H9 (cell line): ENCODE results near the gene LCP1. TPM values are rescaled to one million over a fixed set of nuclear protein-coding genes. Genes with fewer than 3 reads are reported as not detected.

Experiments used
- DNase-seq: peaks from one replicate; pipeline ENCODE4 v3.0.0-alpha.2; 2017
- H2AFZ ChIP-seq: one replicate; pipeline ENCODE4 v1.6.1; 2013; ENCODE audit warnings: mild to moderate bottlenecking, low read length, control low read depth, moderate library complexity
- H2AK5ac ChIP-seq: 2 replicates; pipeline ENCODE4 v1.6.1; 2013; ENCODE audit warnings: low read length, control low read depth, mixed read lengths; ENCODE audit not compliant: insufficient read length
- H2BK120ac ChIP-seq: one replicate; pipeline ENCODE4 v1.6.1; 2013; ENCODE audit warnings: low read depth, mild to moderate bottlenecking, low read length, control low read depth, inconsistent platforms; ENCODE audit not compliant: poor library complexity, severe bottlenecking
- H2BK12ac ChIP-seq: 2 replicates; pipeline ENCODE4 v1.6.1; 2013; ENCODE audit warnings: low read length, control low read depth, mixed read lengths, low read depth; ENCODE audit not compliant: insufficient read length
- H2BK15ac ChIP-seq: 2 replicates; pipeline ENCODE4 v1.6.1; 2013; ENCODE audit warnings: low read depth, low read length, control low read depth
- H2BK20ac ChIP-seq: one replicate; pipeline ENCODE4 v1.6.1; 2013; ENCODE audit warnings: low read depth, mild to moderate bottlenecking, low read length, control low read depth, inconsistent platforms; ENCODE audit not compliant: poor library complexity, severe bottlenecking
- H2BK5ac ChIP-seq: 2 replicates; pipeline ENCODE4 v1.6.1; 2013; ENCODE audit warnings: low read length, control low read depth, mixed read lengths; ENCODE audit not compliant: insufficient read length
- H3K14ac ChIP-seq: 2 replicates; pipeline ENCODE4 v1.6.1; 2013; ENCODE audit warnings: low read length, control low read depth; ENCODE audit not compliant: insufficient read depth
- H3K18ac ChIP-seq: 2 replicates; pipeline ENCODE4 v1.6.1; 2013; ENCODE audit warnings: low read depth, mild to moderate bottlenecking, mixed read lengths, low read length, control low read depth; ENCODE audit not compliant: insufficient read length
- H3K23ac ChIP-seq: 2 replicates; pipeline ENCODE4 v1.6.1; 2013; ENCODE audit warnings: low read length, control low read depth, mixed read lengths, low read depth; ENCODE audit not compliant: insufficient read length
- H3K23me2 ChIP-seq: 2 replicates; pipeline ENCODE4 v1.6.1; 2013; ENCODE audit warnings: low read depth, mild to moderate bottlenecking, mixed read lengths, low read length, control low read depth; ENCODE audit not compliant: insufficient read length, poor library complexity, severe bottlenecking
- H3K27ac ChIP-seq: 2 replicates; pipeline ENCODE4 v1.5.1; 2013; ENCODE audit warnings: low read length, control low read depth, mixed read lengths, low read depth; ENCODE audit not compliant: insufficient read length
- H3K27me3 ChIP-seq: 2 replicates; pipeline ENCODE4 v1.6.1; 2013; ENCODE audit warnings: low read length, control low read depth, inconsistent platforms; ENCODE audit not compliant: insufficient read depth
- H3K4ac ChIP-seq: 2 replicates; pipeline ENCODE4 v1.6.1; 2013; ENCODE audit warnings: low read depth, mild to moderate bottlenecking, control low read depth, inconsistent platforms, low read length, moderate library complexity
- H3K4me1 ChIP-seq: 2 replicates; pipeline ENCODE4 v1.6.1; 2013; ENCODE audit warnings: low read length, control low read depth, inconsistent platforms; ENCODE audit not compliant: insufficient read depth
- H3K4me2 ChIP-seq: 2 replicates; pipeline ENCODE4 v1.6.1; 2013; ENCODE audit warnings: low read length, control low read depth, mixed read lengths; ENCODE audit not compliant: insufficient read length, insufficient read depth
- H3K56ac ChIP-seq: 2 replicates; pipeline ENCODE4 v1.6.1; 2013; ENCODE audit warnings: low read depth, mild to moderate bottlenecking, mixed read lengths, low read length, control low read depth; ENCODE audit not compliant: insufficient read length
- H3K79me1 ChIP-seq: 2 replicates; pipeline ENCODE4 v1.6.1; 2013; ENCODE audit warnings: low read depth, mild to moderate bottlenecking, moderate library complexity, low read length, control low read depth, inconsistent platforms; ENCODE audit not compliant: insufficient read depth, poor library complexity, severe bottlenecking
- H3K79me2 ChIP-seq: 2 replicates; pipeline ENCODE4 v1.6.1; 2013; ENCODE audit warnings: low read length, control low read depth, inconsistent platforms; ENCODE audit not compliant: insufficient read depth
- H3K9ac ChIP-seq: 2 replicates; pipeline ENCODE4 v1.6.1; 2013; ENCODE audit warnings: low read length, control low read depth, mixed read lengths; ENCODE audit not compliant: insufficient read length; ENCODE audit errors: extremely low read depth
- H3K9me3 ChIP-seq: one replicate; pipeline ENCODE4 v1.6.1; 2013; ENCODE audit warnings: low read depth, low read length, inconsistent platforms; ENCODE audit not compliant: control insufficient read depth
- H3T11ph ChIP-seq: one replicate; pipeline ENCODE4 v1.6.1; 2013; ENCODE audit warnings: mild to moderate bottlenecking, low read length, control low read depth, inconsistent platforms
- H4K20me1 ChIP-seq: one replicate; pipeline ENCODE4 v1.6.1; 2013; ENCODE audit not compliant: control insufficient read depth, insufficient read length, insufficient read depth
- H4K5ac ChIP-seq: 2 replicates; pipeline ENCODE4 v1.6.1; 2013; ENCODE audit warnings: low read depth, mild to moderate bottlenecking, mixed read lengths, low read length, control low read depth; ENCODE audit not compliant: insufficient read length
- H4K8ac ChIP-seq: replicated peaks from 2 replicates; pipeline ENCODE4 v1.6.1; 2013; ENCODE audit warnings: low read length, control low read depth, mixed read lengths, low read depth; ENCODE audit not compliant: insufficient read length
- H4K91ac ChIP-seq: 2 replicates; pipeline ENCODE4 v1.6.1; 2013; ENCODE audit warnings: low read depth, mild to moderate bottlenecking, moderate library complexity, mixed read lengths, low read length, control low read depth; ENCODE audit not compliant: insufficient read length
- H3K27ac Mint-ChIP-seq, 3 experiments: 2 replicates in 2 of 3; 3 replicates in 1 of 3; pipeline ENCODE4 v1.8.0; 2020 to 2021; ENCODE audit warnings: mixed read lengths in 3 of 3, mild to moderate bottlenecking in 1 of 3, moderate library complexity in 1 of 3
- H3K27me3 Mint-ChIP-seq: 2 replicates; pipeline ENCODE4 v1.8.0; 2021; ENCODE audit warnings: low read depth, mild to moderate bottlenecking, moderate library complexity, mixed read lengths
- H3K36me3 Mint-ChIP-seq, 3 experiments: 2 replicates in 2 of 3; 3 replicates in 1 of 3; pipeline ENCODE4 v1.8.0; 2020 to 2021; ENCODE audit warnings: low read depth in 3 of 3, mixed read lengths in 3 of 3; ENCODE audit not compliant: insufficient read depth in 1 of 3
- H3K4me1 Mint-ChIP-seq, 2 experiments: 2 replicates each; pipeline ENCODE4 v1.8.0; 2020; ENCODE audit warnings: mixed read lengths in 2 of 2
- H3K4me3 Mint-ChIP-seq, 2 experiments: 2 replicates in 1 of 2; 3 replicates in 1 of 2; pipeline ENCODE4 v1.8.0; 2020 to 2021; ENCODE audit warnings: mild to moderate bottlenecking in 2 of 2, mixed read lengths in 2 of 2, moderate library complexity in 1 of 2
- H3K9me3 Mint-ChIP-seq, 2 experiments: 2 replicates in 1 of 2; 3 replicates in 1 of 2; pipeline ENCODE4 v1.8.0; 2020; ENCODE audit warnings: mild to moderate bottlenecking in 2 of 2, mixed read lengths in 2 of 2, moderate library complexity in 1 of 2
- WGBS: extraction: QIAGEN DNeasy Blood & Tissue Kit; methylation state at CpG from one replicate; pipeline ENCODE4 v1.1.7; 2013; ENCODE audit warnings: missing lambda C conversion rate, low lambda C conversion rate, mixed read lengths; ENCODE audit not compliant: insufficient read length; ENCODE audit errors: extremely low coverage; 5-methylcytosine and 5-hydroxymethylcytosine counted together
- total RNA-seq: library from RNA; stranded (reverse); gene quantifications from 2 replicates; pipeline ENCODE4 v1.2.1, GENCODE V29; 2021
- TF ChIP-seq, protein P1 (sequence below): fragments of 200-600 bp; sonication (generic); conservative IDR thresholded peaks from 3 replicates; pipeline ENCODE4 v1.8.0; 2021; ENCODE audit warnings: antibody characterized with exemption, mild to moderate bottlenecking

LCP1 gene
- total RNA-seq, 1 experiment from 2014 or later = 0.81 TPM

DNA sequence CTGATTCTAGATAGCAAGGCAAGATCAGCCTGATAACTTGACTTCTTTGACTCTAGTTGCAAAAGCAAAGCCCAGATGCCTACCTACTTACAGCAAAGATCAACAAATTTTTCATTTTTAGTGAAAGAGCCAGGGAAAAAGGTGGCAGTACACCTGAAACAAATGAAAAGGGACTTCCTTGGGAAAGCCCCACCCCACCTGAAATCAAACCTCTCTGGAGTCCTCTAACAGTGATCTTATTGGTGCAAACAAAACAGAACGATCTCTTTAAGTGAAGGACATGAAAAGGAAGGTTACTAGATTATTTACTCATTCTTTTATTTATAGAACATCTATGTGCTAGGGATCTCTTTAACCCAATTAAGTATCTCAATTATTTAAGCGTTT is 507 bp upstream of the LCP1 start:
- H3T11ph ChIP-seq = no peak overlapping the region
- H3K79me1 ChIP-seq = no peaks in the 10 kb centered on the region
- no peak overlapping the region for H3K4me3 Mint-ChIP-seq
- no peaks in the 10 kb centered on the region for H3K27me3 ChIP-seq
- no peak overlapping the region for H3K56ac ChIP-seq
- TF ChIP-seq, protein P1, sequence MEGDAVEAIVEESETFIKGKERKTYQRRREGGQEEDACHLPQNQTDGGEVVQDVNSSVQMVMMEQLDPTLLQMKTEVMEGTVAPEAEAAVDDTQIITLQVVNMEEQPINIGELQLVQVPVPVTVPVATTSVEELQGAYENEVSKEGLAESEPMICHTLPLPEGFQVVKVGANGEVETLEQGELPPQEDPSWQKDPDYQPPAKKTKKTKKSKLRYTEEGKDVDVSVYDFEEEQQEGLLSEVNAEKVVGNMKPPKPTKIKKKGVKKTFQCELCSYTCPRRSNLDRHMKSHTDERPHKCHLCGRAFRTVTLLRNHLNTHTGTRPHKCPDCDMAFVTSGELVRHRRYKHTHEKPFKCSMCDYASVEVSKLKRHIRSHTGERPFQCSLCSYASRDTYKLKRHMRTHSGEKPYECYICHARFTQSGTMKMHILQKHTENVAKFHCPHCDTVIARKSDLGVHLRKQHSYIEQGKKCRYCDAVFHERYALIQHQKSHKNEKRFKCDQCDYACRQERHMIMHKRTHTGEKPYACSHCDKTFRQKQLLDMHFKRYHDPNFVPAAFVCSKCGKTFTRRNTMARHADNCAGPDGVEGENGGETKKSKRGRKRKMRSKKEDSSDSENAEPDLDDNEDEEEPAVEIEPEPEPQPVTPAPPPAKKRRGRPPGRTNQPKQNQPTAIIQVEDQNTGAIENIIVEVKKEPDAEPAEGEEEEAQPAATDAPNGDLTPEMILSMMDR = no peak
- DNase-seq = no peak
- no peak overlapping the region for H2AK5ac ChIP-seq
- no peaks in the 10 kb centered on the region for H3K36me3 Mint-ChIP-seq
- H2BK12ac ChIP-seq = no peak overlapping the region
- no peaks in the 10 kb centered on the region for H3K23me2 ChIP-seq
- H2BK15ac ChIP-seq = no peak overlapping the region
- no CpG with 5 or more reads among the region's 2 CpGs for WGBS
- H3K9me3 ChIP-seq = no peaks in the 10 kb centered on the region
- H3K79me2 ChIP-seq = no peaks in the 10 kb centered on the region
- H3K4me2 ChIP-seq = no peak overlapping the region
- no peak overlapping the region for H2BK120ac ChIP-seq
- no peak overlapping the region for H3K18ac ChIP-seq
- no peak overlapping the region for H4K8ac ChIP-seq
- H3K4me1 Mint-ChIP-seq = peaks cover 2 to 10% of the 10 kb centered on the region in 2 experiments
- no peak overlapping the region for H3K27ac Mint-ChIP-seq
- H3K9me3 Mint-ChIP-seq = no peaks in the 10 kb centered on the region
- no peak overlapping the region for H3K27ac ChIP-seq
- H4K20me1 ChIP-seq = no peaks in the 10 kb centered on the region
- no peak overlapping the region for H3K9ac ChIP-seq
- H2BK5ac ChIP-seq = no peak overlapping the region
- H4K91ac ChIP-seq = no peak overlapping the region
- no peak overlapping the region for H2BK20ac ChIP-seq
- H3K27me3 Mint-ChIP-seq = no peaks in the 10 kb centered on the region; the same call in 1 of the 2 replicates
- no peak overlapping the region for H4K5ac ChIP-seq
- no peak overlapping the region for H3K14ac ChIP-seq
- H2AFZ ChIP-seq = no peak overlapping the region
- no peak overlapping the region for H3K23ac ChIP-seq
- no peak overlapping the region for H3K4ac ChIP-seq
- H3K4me1 ChIP-seq = peaks cover 3% of the 10 kb centered on the region; the same call in 1 of the 2 replicates
